ENCODE results near the gene PID1.

GRCh38 chr2:229269146-229269545 is 1.9 kb downstream of the PID1 start:
- no peak for TF ChIP-seq TEAD4 (CRISPR knock-in tag; IDR thresholded peaks at IDR 0.05)
- no peak for TF ChIP-seq JAZF1 (CRISPR knock-in tag; IDR thresholded peaks at IDR 0.05)
- TF ChIP-seq, protein P1, sequence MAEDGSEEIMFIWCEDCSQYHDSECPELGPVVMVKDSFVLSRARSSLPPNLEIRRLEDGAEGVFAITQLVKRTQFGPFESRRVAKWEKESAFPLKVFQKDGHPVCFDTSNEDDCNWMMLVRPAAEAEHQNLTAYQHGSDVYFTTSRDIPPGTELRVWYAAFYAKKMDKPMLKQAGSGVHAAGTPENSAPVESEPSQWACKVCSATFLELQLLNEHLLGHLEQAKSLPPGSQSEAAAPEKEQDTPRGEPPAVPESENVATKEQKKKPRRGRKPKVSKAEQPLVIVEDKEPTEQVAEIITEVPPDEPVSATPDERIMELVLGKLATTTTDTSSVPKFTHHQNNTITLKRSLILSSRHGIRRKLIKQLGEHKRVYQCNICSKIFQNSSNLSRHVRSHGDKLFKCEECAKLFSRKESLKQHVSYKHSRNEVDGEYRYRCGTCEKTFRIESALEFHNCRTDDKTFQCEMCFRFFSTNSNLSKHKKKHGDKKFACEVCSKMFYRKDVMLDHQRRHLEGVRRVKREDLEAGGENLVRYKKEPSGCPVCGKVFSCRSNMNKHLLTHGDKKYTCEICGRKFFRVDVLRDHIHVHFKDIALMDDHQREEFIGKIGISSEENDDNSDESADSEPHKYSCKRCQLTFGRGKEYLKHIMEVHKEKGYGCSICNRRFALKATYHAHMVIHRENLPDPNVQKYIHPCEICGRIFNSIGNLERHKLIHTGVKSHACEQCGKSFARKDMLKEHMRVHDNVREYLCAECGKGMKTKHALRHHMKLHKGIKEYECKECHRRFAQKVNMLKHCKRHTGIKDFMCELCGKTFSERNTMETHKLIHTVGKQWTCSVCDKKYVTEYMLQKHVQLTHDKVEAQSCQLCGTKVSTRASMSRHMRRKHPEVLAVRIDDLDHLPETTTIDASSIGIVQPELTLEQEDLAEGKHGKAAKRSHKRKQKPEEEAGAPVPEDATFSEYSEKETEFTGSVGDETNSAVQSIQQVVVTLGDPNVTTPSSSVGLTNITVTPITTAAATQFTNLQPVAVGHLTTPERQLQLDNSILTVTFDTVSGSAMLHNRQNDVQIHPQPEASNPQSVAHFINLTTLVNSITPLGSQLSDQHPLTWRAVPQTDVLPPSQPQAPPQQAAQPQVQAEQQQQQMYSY (CRISPR knock-in tag; IDR thresholded peaks at IDR 0.05): no peak
- TF ChIP-seq, protein P2, sequence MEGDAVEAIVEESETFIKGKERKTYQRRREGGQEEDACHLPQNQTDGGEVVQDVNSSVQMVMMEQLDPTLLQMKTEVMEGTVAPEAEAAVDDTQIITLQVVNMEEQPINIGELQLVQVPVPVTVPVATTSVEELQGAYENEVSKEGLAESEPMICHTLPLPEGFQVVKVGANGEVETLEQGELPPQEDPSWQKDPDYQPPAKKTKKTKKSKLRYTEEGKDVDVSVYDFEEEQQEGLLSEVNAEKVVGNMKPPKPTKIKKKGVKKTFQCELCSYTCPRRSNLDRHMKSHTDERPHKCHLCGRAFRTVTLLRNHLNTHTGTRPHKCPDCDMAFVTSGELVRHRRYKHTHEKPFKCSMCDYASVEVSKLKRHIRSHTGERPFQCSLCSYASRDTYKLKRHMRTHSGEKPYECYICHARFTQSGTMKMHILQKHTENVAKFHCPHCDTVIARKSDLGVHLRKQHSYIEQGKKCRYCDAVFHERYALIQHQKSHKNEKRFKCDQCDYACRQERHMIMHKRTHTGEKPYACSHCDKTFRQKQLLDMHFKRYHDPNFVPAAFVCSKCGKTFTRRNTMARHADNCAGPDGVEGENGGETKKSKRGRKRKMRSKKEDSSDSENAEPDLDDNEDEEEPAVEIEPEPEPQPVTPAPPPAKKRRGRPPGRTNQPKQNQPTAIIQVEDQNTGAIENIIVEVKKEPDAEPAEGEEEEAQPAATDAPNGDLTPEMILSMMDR (IDR thresholded peaks at IDR 0.05): no peak
- no peak for TF ChIP-seq ZNF416 (CRISPR knock-in tag; IDR thresholded peaks at IDR 0.05)
- no peak for TF ChIP-seq USF2 (CRISPR knock-in tag; IDR thresholded peaks at IDR 0.05)
- TF ChIP-seq ZNF512 (CRISPR knock-in tag; IDR thresholded peaks at IDR 0.05; ENCODE audit: borderline replicate concordance): no peak
- no peak for TF ChIP-seq TCF7 (CRISPR knock-in tag; IDR thresholded peaks at IDR 0.05; ENCODE audit: low read depth)
- no peak for TF ChIP-seq CBFB (CRISPR knock-in tag; IDR thresholded peaks at IDR 0.05; ENCODE audit: low read depth)
- no peak for TF ChIP-seq MLX (CRISPR knock-in tag; IDR thresholded peaks at IDR 0.05)
- TF ChIP-seq PREB (CRISPR knock-in tag; IDR thresholded peaks at IDR 0.05; ENCODE audit: borderline replicate concordance): no peak
- no peak for TF ChIP-seq STAT6 (CRISPR knock-in tag; conservative IDR thresholded peaks at IDR 0.05; ENCODE audit: low read depth)
